Natural killer cell treated with Interleukin-12 subunit alpha and Interleukin-12 subunit beta and Interleukin-15 and Interleukin-18, amount 100 ng/mL, for 72 hours (primary cell): ENCODE measurements around the gene EPO. TPM values are rescaled to one million over a fixed set of nuclear protein-coding genes. Genes with fewer than 3 reads are reported as not detected.
"Not testable (repeated sequence)": the region's sequence is repeated elsewhere in the genome, so short reads cannot be mapped to it uniquely, and the experiment has no call there.

Experiments
- ATAC-seq, 2 donors: fragments of 150-1000 bp; cut with Tn5 transposase in 1 of 2; sonication (Bioruptor Pico), chemical (Tn5 transposase) in 1 of 2; 2 replicates each; pipeline ENCODE4 v1.10.0; 2021
- DNase-seq: peaks from one replicate; pipeline ENCODE4 v3.0.0; 2022; ENCODE audit warnings: low spot score
- H3K27ac Mint-ChIP-seq, 2 donors: 1 replicate in 1 of 2; 2 replicates in 1 of 2; pipeline ENCODE4 v1.8.0; 2022; ENCODE audit warnings: mixed read lengths in 2 of 2, mild to moderate bottlenecking in 1 of 2, moderate library complexity in 1 of 2
- H3K27me3 Mint-ChIP-seq, 2 donors: 1 replicate in 1 of 2; 2 replicates in 1 of 2; pipeline ENCODE4 v1.8.0; 2022; ENCODE audit warnings: mixed read lengths in 2 of 2
- H3K36me3 Mint-ChIP-seq: one replicate; pipeline ENCODE4 v1.8.0; 2022; ENCODE audit warnings: mixed read lengths
- H3K4me1 Mint-ChIP-seq, 2 donors: 1 replicate in 1 of 2; 2 replicates in 1 of 2; pipeline ENCODE4 v1.8.0; 2022; ENCODE audit warnings: low read depth in 2 of 2, mixed read lengths in 2 of 2, mild to moderate bottlenecking in 1 of 2
- H3K4me3 Mint-ChIP-seq: one replicate; pipeline ENCODE4 v1.8.0; 2022; ENCODE audit warnings: mixed read lengths
- H3K9me3 Mint-ChIP-seq: 2 replicates; pipeline ENCODE4 v1.8.0; 2022; ENCODE audit warnings: mixed read lengths
- total RNA-seq, 2 donors: library from RNA; stranded (reverse); gene quantifications; one replicate each; pipeline ENCODE4 v1.2.3, GENCODE V29; 2022

Gene EPO
- total RNA-seq, 2 donors from 2014 or later: not detected

GRCh38 chr7:100723732-100724275 is 3.5 kb downstream of the EPO start:
- no peak for ATAC-seq
- H3K27me3 Mint-ChIP-seq: peaks cover 13 to 26% of the 10 kb centered on the region in 2 donors

GRCh38 chr7:100724364-100724763 is 4.1 kb downstream of the EPO start:
- not testable (repeated sequence) for H3K4me3 Mint-ChIP-seq, H3K4me1 Mint-ChIP-seq, H3K36me3 Mint-ChIP-seq, ATAC-seq, H3K9me3 Mint-ChIP-seq, DNase-seq, H3K27ac Mint-ChIP-seq
- peaks cover 7 to 23% of the 10 kb centered on the region in 2 donors for H3K27me3 Mint-ChIP-seq

More at GRCh38 chr7:100723732-100724275, 3.5 kb downstream of the EPO start:
- no peak for DNase-seq
- Mint-ChIP-seq H3K4me1 (no peaks in the 10 kb centered on the region), H3K9me3 (no peaks in the 10 kb centered on the region), H3K27ac (no peak overlapping the region), H3K36me3 (peaks cover 5% of the 10 kb centered on the region), H3K4me3 (no peak overlapping the region)

GRCh38 chr7:100726996-100727761 is 6.9 kb downstream of the EPO start:
- Mint-ChIP-seq H3K4me1 (no peaks in the 10 kb centered on the region), H3K36me3 (no peaks in the 10 kb centered on the region), H3K9me3 (no peaks in the 10 kb centered on the region), H3K27me3 (peaks cover 0 to 11% of the 10 kb centered on the region in 2 donors), H3K4me3 (no peak overlapping the region), H3K27ac (no peak overlapping the region)
- DNase-seq (no peak), ATAC-seq (no peak)

- DNase-seq: no peak
- peaks cover 0 to 7% of the 10 kb centered on the region in 2 donors for H3K27me3 Mint-ChIP-seq
- no peaks in the 10 kb centered on the region for H3K36me3 Mint-ChIP-seq
- H3K4me1 Mint-ChIP-seq: no peaks in the 10 kb centered on the region
- ATAC-seq: no peak
- no peak overlapping the region for H3K27ac Mint-ChIP-seq
- no peak overlapping the region for H3K4me3 Mint-ChIP-seq
- no peaks in the 10 kb centered on the region for H3K9me3 Mint-ChIP-seq
These were observed 7.9 kb downstream of the EPO start for GRCh38 chr7:100728196-100728595.

- Mint-ChIP-seq H3K27ac (no peak overlapping the region), H3K4me1 (no peaks in the 10 kb centered on the region), H3K36me3 (no peaks in the 10 kb centered on the region), H3K4me3 (no peak overlapping the region), H3K27me3 (peaks cover 0 to 4% of the 10 kb centered on the region in 2 donors), H3K9me3 (no peaks in the 10 kb centered on the region)
- no peak for DNase-seq
- ATAC-seq: no peak
These were observed 10.0 kb downstream of the EPO start for GRCh38 chr7:100730136-100730800.

GRCh38 chr7:100731937-100732636 is 11.8 kb downstream of the EPO start:
- DNase-seq (no peak), ATAC-seq (no peak)
- peaks cover 0 to 4% of the 10 kb centered on the region in 2 donors for H3K27me3 Mint-ChIP-seq
- H3K27ac Mint-ChIP-seq: no peak overlapping the region
- no peak overlapping the region for H3K4me3 Mint-ChIP-seq
- no peaks in the 10 kb centered on the region for H3K4me1 Mint-ChIP-seq
- no peaks in the 10 kb centered on the region for H3K36me3 Mint-ChIP-seq
- H3K9me3 Mint-ChIP-seq: no peaks in the 10 kb centered on the region

GRCh38 chr7:100735730-100736129 is 15.5 kb downstream of the EPO start:
- Mint-ChIP-seq H3K27me3 (no peaks in the 10 kb centered on the region), H3K9me3 (no peaks in the 10 kb centered on the region), H3K27ac (no peak overlapping the region), H3K36me3 (no peaks in the 10 kb centered on the region), H3K4me1 (no peaks in the 10 kb centered on the region), H3K4me3 (no peak overlapping the region)
- DNase-seq (no peak), ATAC-seq (no peak)

- Mint-ChIP-seq H3K4me1 (no peaks in the 10 kb centered on the region), H3K4me3 (no peak overlapping the region), H3K27me3 (no peaks in the 10 kb centered on the region), H3K36me3 (no peaks in the 10 kb centered on the region), H3K27ac (no peak overlapping the region), H3K9me3 (no peaks in the 10 kb centered on the region)
- DNase-seq (no peak), ATAC-seq (no peak)
These were observed 16.4 kb downstream of the EPO start for GRCh38 chr7:100736671-100737070.

- Mint-ChIP-seq H3K9me3 (no peaks in the 10 kb centered on the region), H3K27ac (no peak overlapping the region), H3K27me3 (peaks cover 7 to 9% of the 10 kb centered on the region in 2 donors), H3K4me3 (no peak overlapping the region), H3K36me3 (no peaks in the 10 kb centered on the region), H3K4me1 (peaks cover 0 to 2% of the 10 kb centered on the region in 2 donors)
- DNase-seq (no peak), ATAC-seq (no peak)
These were observed 19.7 kb downstream of the EPO start for GRCh38 chr7:100739934-100740333.

- no peak overlapping the region for H3K27ac Mint-ChIP-seq
- peaks cover 23 to 26% of the 10 kb centered on the region in 2 donors for H3K27me3 Mint-ChIP-seq
- peaks cover 5 to 6% of the 10 kb centered on the region in 2 donors for H3K4me1 Mint-ChIP-seq
- H3K9me3 Mint-ChIP-seq: no peaks in the 10 kb centered on the region
- no peaks in the 10 kb centered on the region for H3K36me3 Mint-ChIP-seq
- H3K4me3 Mint-ChIP-seq: no peak overlapping the region
- ATAC-seq: no peak
- DNase-seq: no peak
These were observed 24.3 kb downstream of the EPO start for GRCh38 chr7:100744605-100745004.

- DNase-seq (peak; percentile 69), ATAC-seq (peak; percentile 68 to 85)
- H3K9me3 Mint-ChIP-seq: no peaks in the 10 kb centered on the region
- H3K27me3 Mint-ChIP-seq: peaks cover 23 to 26% of the 10 kb centered on the region in 2 donors
- peak overlapping the region; percentile 75 for H3K4me3 Mint-ChIP-seq
- H3K4me1 Mint-ChIP-seq: peaks cover 5 to 6% of the 10 kb centered on the region in 2 donors
- H3K36me3 Mint-ChIP-seq: no peaks in the 10 kb centered on the region
- peak overlapping the region in 1 of 2 donors; percentile 62 for H3K27ac Mint-ChIP-seq
These were observed 24.9 kb downstream of the EPO start for GRCh38 chr7:100745184-100745583.

GRCh38 chr7:100752994-100753393 is 32.7 kb downstream of the EPO start:
- DNase-seq (no peak), ATAC-seq (no peak)
- Mint-ChIP-seq H3K4me1 (peaks cover 0 to 4% of the 10 kb centered on the region in 2 donors), H3K9me3 (no peaks in the 10 kb centered on the region), H3K36me3 (no peaks in the 10 kb centered on the region), H3K27me3 (peaks cover 18 to 27% of the 10 kb centered on the region in 2 donors), H3K4me3 (no peak overlapping the region), H3K27ac (no peak overlapping the region)

- Mint-ChIP-seq H3K36me3 (no peaks in the 10 kb centered on the region), H3K27me3 (peaks cover 14 to 22% of the 10 kb centered on the region in 2 donors), H3K27ac (no peak overlapping the region), H3K9me3 (no peaks in the 10 kb centered on the region), H3K4me1 (peaks cover 0 to 4% of the 10 kb centered on the region in 2 donors), H3K4me3 (no peak overlapping the region)
- no peak for DNase-seq
- ATAC-seq: no peak
These were observed 33.5 kb downstream of the EPO start for GRCh38 chr7:100753750-100754149.
